GM18511 (cell line): ENCODE results near the gene RPA1.

ENCODE experiments used
- ATAC-seq: cut with Tn5 transposase; IDR thresholded peaks from one replicate; pipeline ENCODE4 v1.9.1; 2021; ENCODE audit warnings: mild to moderate bottlenecking, moderate library complexity; ENCODE audit not compliant: unreplicated experiment

Gene RPA1

GRCh38 chr17:1907216-1907631, 77.4 kb downstream of the RPA1 start:
- no peak for ATAC-seq

- no peak for ATAC-seq
Observed at GRCh38 chr17:1907909-1908698, 78.3 kb downstream of the RPA1 start.

- ATAC-seq: no peak
Observed at GRCh38 chr17:1908699-1909309, 79.0 kb downstream of the RPA1 start.

GRCh38 chr17:1909985-1910384, 80.2 kb downstream of the RPA1 start:
- ATAC-seq: no peak

- no peak for ATAC-seq
Observed at GRCh38 chr17:1912146-1912545, 82.3 kb downstream of the RPA1 start.

- no peak for ATAC-seq
Observed at GRCh38 chr17:1913702-1914101, 83.9 kb downstream of the RPA1 start.

- ATAC-seq: no peak
Observed at GRCh38 chr17:1914661-1915083, 84.9 kb downstream of the RPA1 start.

- no peak for ATAC-seq
Observed at GRCh38 chr17:1915889-1916288, 86.1 kb downstream of the RPA1 start.

- ATAC-seq: no peak
Observed at GRCh38 chr17:1916316-1916715, 86.5 kb downstream of the RPA1 start.

GRCh38 chr17:1916963-1917715, 87.3 kb downstream of the RPA1 start:
- no peak for ATAC-seq

- ATAC-seq: no peak
Observed at GRCh38 chr17:1918346-1919162, 88.7 kb downstream of the RPA1 start.

GRCh38 chr17:1919201-1919600, 89.4 kb downstream of the RPA1 start:
- ATAC-seq: no peak

- no peak for ATAC-seq
Observed at GRCh38 chr17:1920948-1921351, 91.1 kb downstream of the RPA1 start.

- ATAC-seq: no peak
Observed at GRCh38 chr17:1928976-1929375, 99.2 kb downstream of the RPA1 start.

GRCh38 chr17:1930337-1930645, 100.5 kb downstream of the RPA1 start:
- no peak for ATAC-seq

GRCh38 chr17:1931844-1932579, 102.2 kb downstream of the RPA1 start:
- ATAC-seq: no peak

- ATAC-seq: no peak
Observed at GRCh38 chr17:1933875-1934715, 104.3 kb downstream of the RPA1 start.

- ATAC-seq: no peak
Observed at GRCh38 chr17:1934901-1935300, 105.1 kb downstream of the RPA1 start.

GRCh38 chr17:1936766-1937165, 107.0 kb downstream of the RPA1 start:
- no peak for ATAC-seq

- no peak for ATAC-seq
Observed at GRCh38 chr17:1937461-1937860, 107.7 kb downstream of the RPA1 start.
